Prostate gland (tissue), 2 donors: ENCODE data around the gene JPH3. TPM values are rescaled to one million over a fixed set of nuclear protein-coding genes. Genes with fewer than 3 reads are reported as not detected.

Experiments used
- DNase-seq: peaks from one replicate; pipeline ENCODE4 v3.0.0-alpha.2; 2019; ENCODE audit warnings: low spot score
- H3K27ac ChIP-seq, 2 donors: fragments of 200-600 bp; sonication (generic); 2 replicates each; pipeline ENCODE4 v1.5.1; 2017 to 2019
- H3K27me3 ChIP-seq: fragments of 200-600 bp; sonication (generic); replicated peaks from 2 replicates; pipeline ENCODE4 v1.5.1; 2019; ENCODE audit not compliant: insufficient read depth
- H3K36me3 ChIP-seq, 2 donors: fragments of 200-600 bp; sonication (generic); 1 replicate in 1 of 2; 2 replicates in 1 of 2; pipeline versions ENCODE4 v1.5.1 to v1.8.1; 2017 to 2019
- H3K4me1 ChIP-seq: fragments of 200-600 bp; sonication (generic); replicated peaks from 2 replicates; pipeline ENCODE4 v1.5.1; 2019
- H3K4me3 ChIP-seq, 2 donors: fragments of 200-600 bp; sonication (generic); 2 replicates each; pipeline ENCODE4 v1.5.1; 2017 to 2019
- H3K9me3 ChIP-seq: fragments of 200-600 bp; sonication (generic); 2 replicates; pipeline ENCODE4 v1.5.1; 2017
- CTCF ChIP-seq, 4 experiments: fragments of 200-600 bp in 2 of 4; fragments of 450-650 bp in 2 of 4; sonication (generic) in 2 of 4; IDR thresholded peaks; 1 replicate in 3 of 4; 2 replicates in 1 of 4; pipeline ENCODE4 v1.5.1; 2016 to 2019; ENCODE audit warnings: antibody characterized with exemption in 4 of 4, mild to moderate bottlenecking in 2 of 4, moderate library complexity in 2 of 4
- POLR2A ChIP-seq: fragments of 450-650 bp; IDR thresholded peaks from one replicate; pipeline ENCODE4 v1.6.1; 2016; ENCODE audit warnings: antibody characterized with exemption, mild to moderate bottlenecking
- POLR2AphosphoS5 ChIP-seq: sonication (generic); formaldehyde crosslinking; IDR thresholded peaks from one replicate; pipeline ENCODE4 v1.6.1; 2017; ENCODE audit warnings: antibody characterized with exemption
- WGBS: methylation state at CpG from one replicate; pipeline ENCODE4 v1.1.5; 2018; 5-methylcytosine and 5-hydroxymethylcytosine counted together
- intact Hi-C: fragments of 100-400 bp; cut with DNase I; formaldehyde crosslinking; loops from one replicate; pipeline ENCODE4 v1.14.2; 2022
- total RNA-seq, 2 donors: library from RNA; depleted of rRNA; stranded (reverse); fragments of >200 nt; gene quantifications; one replicate each; pipeline ENCODE4 v1.1.0, GENCODE V29; 2016

The JPH3 gene
- total RNA-seq, 2 donors from 2014 or later: 1.0 to 6.1 TPM

- Histone ChIP-seq H3K27ac (no peak overlapping the region), H3K9me3 (no peaks in the 10 kb centered on the region), H3K4me1 (no peaks in the 10 kb centered on the region), H3K4me3 (no peak overlapping the region), H3K27me3 (no peaks in the 10 kb centered on the region), H3K36me3 (peaks cover 0 to 16% of the 10 kb centered on the region in 2 donors)
- 87% methylated on average over 17 of the region's 17 CpGs for WGBS
- intact Hi-C loops: no loop called here
- no peak for DNase-seq
- TF ChIP-seq POLR2AphosphoS5: no peak
- TF ChIP-seq CTCF (IDR thresholded peaks at IDR 0.05): no peak
- TF ChIP-seq POLR2A: no peak
Observed at GRCh38 chr16:87707097-87707496, 104.8 kb downstream of the JPH3 start.

GRCh38 chr16:87707714-87708580, 105.6 kb downstream of the JPH3 start:
- Histone ChIP-seq H3K27me3 (no peaks in the 10 kb centered on the region), H3K27ac (no peak overlapping the region), H3K4me3 (no peak overlapping the region), H3K9me3 (no peaks in the 10 kb centered on the region), H3K4me1 (no peaks in the 10 kb centered on the region), H3K36me3 (peaks cover 0 to 16% of the 10 kb centered on the region in 2 donors)
- no peak for DNase-seq
- 92% methylated on average over 45 of the region's 45 CpGs for WGBS
- no peak for TF ChIP-seq POLR2AphosphoS5
- no peak for TF ChIP-seq CTCF (IDR thresholded peaks at IDR 0.05)
- TF ChIP-seq POLR2A: no peak
- intact Hi-C loops: no loop called here

GRCh38 chr16:87708881-87709638, 106.8 kb downstream of the JPH3 start:
- H3K4me3 ChIP-seq: no peak overlapping the region
- intact Hi-C loops: no loop called here
- H3K4me1 ChIP-seq: no peaks in the 10 kb centered on the region
- DNase-seq: no peak
- no peak overlapping the region for H3K27ac ChIP-seq
- 95% methylated on average over 31 of the region's 49 CpGs for WGBS
- H3K27me3 ChIP-seq: no peaks in the 10 kb centered on the region
- H3K9me3 ChIP-seq: no peaks in the 10 kb centered on the region
- no peak for TF ChIP-seq POLR2AphosphoS5
- TF ChIP-seq CTCF (IDR thresholded peaks at IDR 0.05): no peak
- TF ChIP-seq POLR2A: no peak
- H3K36me3 ChIP-seq: peaks cover 0 to 16% of the 10 kb centered on the region in 2 donors

- intact Hi-C loops: no loop called here
- Histone ChIP-seq H3K36me3 (peaks cover 0 to 16% of the 10 kb centered on the region in 2 donors), H3K4me1 (no peaks in the 10 kb centered on the region), H3K9me3 (no peaks in the 10 kb centered on the region), H3K27me3 (no peaks in the 10 kb centered on the region), H3K27ac (no peak overlapping the region), H3K4me3 (no peak overlapping the region)
- TF ChIP-seq POLR2AphosphoS5 (no peak), POLR2A (no peak), CTCF (IDR thresholded peaks at IDR 0.05) (no peak)
- 94% methylated on average over 12 of the region's 12 CpGs for WGBS
- no peak for DNase-seq
Observed at GRCh38 chr16:87709677-87710076, 107.4 kb downstream of the JPH3 start.
